HCT116 (cell line): Measurements from ENCODE around the gene CASTOR1. TPM values are rescaled to one million over a fixed set of nuclear protein-coding genes. Genes with fewer than 3 reads are reported as not detected.

Experiments
- ATAC-seq: fragments of 200-7000 bp; cut with Tn5 transposase; 2 replicates; pipeline ENCODE4 v1.9.1; 2020; ENCODE audit warnings: mild to moderate bottlenecking, moderate library complexity
- BruUV-seq: library from RNA; stranded (reverse); fragments of 400-500 nt; replicated peaks from 2 replicates; lab custom pipeline; 2021; lab: Mats Ljungman, UMichigan
- CTCF ChIA-PET: fragments of 300-600 bp; sonication (Branson Sonifier 250); formaldehyde crosslinking; loops from one replicate; lab custom pipeline; 2021; ENCODE audit warnings: antibody characterized with exemption; lab: Charles Lee
- POLR2A ChIA-PET: fragments of 300-600, 350-600 bp; sonication (Branson Sonifier 250); formaldehyde crosslinking; loops from one replicate; lab custom pipeline; 2021; ENCODE audit warnings: antibody characterized with exemption; lab: Charles Lee
- RAD21 ChIA-PET, 2 experiments: fragments of 300-600 bp; sonication (Branson Sonifier 250); formaldehyde crosslinking; loops; one replicate each; lab custom pipeline; 2023; ENCODE audit warnings: low total read pairs in 2 of 2; ENCODE audit not compliant: uncharacterized antibody in 2 of 2, unreplicated experiment in 2 of 2, low non-redundant PET in 1 of 2; lab: Charles Lee
- DNase-seq: peaks from one replicate; pipeline ENCODE4 v3.0.0-alpha.2; 2010; ENCODE audit warnings: low read depth, low spot score
- H2AFZ ChIP-seq: fragments of 200-600 bp; shearing (Covaris generic), sonication (generic); 2 replicates; pipeline ENCODE4 v1.6.1; 2017; ENCODE audit warnings: low read depth, mixed run types, mixed read lengths, antibody characterized with exemption, low read length; ENCODE audit not compliant: poor library complexity, severe bottlenecking
- H3K27ac ChIP-seq: 2 replicates; pipeline ENCODE4 v1.5.1; 2012; ENCODE audit warnings: low read depth, low read length
- H3K27me3 ChIP-seq: fragments of 200-600 bp; sonication (generic); 2 replicates; pipeline ENCODE4 v1.6.1; 2016; ENCODE audit warnings: mixed run types, low read length, mixed read lengths; ENCODE audit not compliant: insufficient read depth
- H3K36me3 ChIP-seq, 2 experiments: fragments of 200-500 bp in 1 of 2; fragments of 200-600 bp in 1 of 2; sonication (Bioruptor generic) in 1 of 2; sonication (generic) in 1 of 2; 2 replicates each; pipeline versions ENCODE4 v1.5.1 to v1.6.1; 2014 to 2016; ENCODE audit warnings: low read length in 2 of 2, inconsistent platforms in 1 of 2, mixed read lengths in 1 of 2, mixed run types in 1 of 2; ENCODE audit not compliant: insufficient read depth in 2 of 2, control insufficient read depth in 1 of 2
- H3K4me1 ChIP-seq, 2 experiments: fragments of 200-600 bp in 1 of 2; sonication (generic) in 1 of 2; 2 replicates each; pipeline versions ENCODE4 v1.5.1 to v1.6.1; 2012 to 2017; ENCODE audit warnings: low read length in 2 of 2, inconsistent platforms in 1 of 2, mild to moderate bottlenecking in 1 of 2, mixed read lengths in 1 of 2, mixed run types in 1 of 2, moderate library complexity in 1 of 2; ENCODE audit not compliant: insufficient read depth in 2 of 2, control insufficient read depth in 1 of 2
- H3K4me2 ChIP-seq: fragments of 200-600 bp; sonication (generic); 2 replicates; pipeline ENCODE4 v1.6.1; 2017; ENCODE audit warnings: mixed run types, low read length, mixed read lengths
- H3K4me3 ChIP-seq, 2 experiments: fragments of 200-600 bp in 1 of 2; sonication (generic) in 1 of 2; replicated peaks in 1 of 2; 2 replicates each; pipeline ENCODE4 v1.5.1; 2011 to 2016; ENCODE audit warnings: low read length in 2 of 2, control low read depth in 1 of 2, low read depth in 1 of 2, mild to moderate bottlenecking in 1 of 2, mixed read lengths in 1 of 2, mixed run types in 1 of 2
- H3K79me2 ChIP-seq: fragments of 200-600 bp; sonication (generic); 2 replicates; pipeline ENCODE4 v1.6.1; 2017; ENCODE audit warnings: mild to moderate bottlenecking, mixed run types, low read length, moderate library complexity, mixed read lengths; ENCODE audit not compliant: insufficient read depth
- H3K9ac ChIP-seq: fragments of 200-600 bp; sonication (generic); 2 replicates; pipeline ENCODE4 v1.6.1; 2016; ENCODE audit warnings: low read length, mixed read lengths
- H3K9me2 ChIP-seq: fragments of 200-600 bp; sonication (generic), shearing (Covaris generic); 2 replicates; pipeline ENCODE4 v1.6.1; 2017; ENCODE audit warnings: mixed run types, mild to moderate bottlenecking, moderate library complexity; ENCODE audit not compliant: insufficient read depth
- H3K9me3 ChIP-seq, 2 experiments: fragments of 200-500 bp in 1 of 2; fragments of 200-600 bp in 1 of 2; sonication (Bioruptor generic) in 1 of 2; sonication (generic) in 1 of 2; 2 replicates each; pipeline ENCODE4 v1.6.1; 2014 to 2017; ENCODE audit warnings: low read length in 2 of 2, mixed read lengths in 2 of 2, inconsistent platforms in 1 of 2, low read depth in 1 of 2, mild to moderate bottlenecking in 1 of 2, mixed run types in 1 of 2, moderate library complexity in 1 of 2; ENCODE audit not compliant: control insufficient read depth in 1 of 2, insufficient read depth in 1 of 2
- H4K20me1 ChIP-seq: fragments of 200-600 bp; sonication (generic), shearing (Covaris generic); 2 replicates; pipeline ENCODE4 v1.6.1; 2017; ENCODE audit warnings: mixed run types, mild to moderate bottlenecking, moderate library complexity; ENCODE audit not compliant: insufficient read depth
- ATF3 ChIP-seq: IDR thresholded peaks from 2 replicates; pipeline ENCODE4 v1.6.1; 2012
- CBX3 ChIP-seq: IDR thresholded peaks from 2 replicates; pipeline ENCODE4 v1.6.1; 2012; ENCODE audit warnings: low read depth
- CTCF ChIP-seq, 3 experiments: fragments of 200-600 bp in 1 of 3; sonication (generic) in 1 of 3; IDR thresholded peaks in 2 of 3; conservative IDR thresholded peaks in 1 of 3; 2 replicates each; pipeline ENCODE4 v1.5.1; 2012 to 2017; ENCODE audit warnings: low read depth in 2 of 3, low read length in 2 of 3, antibody characterized with exemption in 1 of 3, borderline replicate concordance in 1 of 3, control low read depth in 1 of 3, mild to moderate bottlenecking in 1 of 3, mixed read lengths in 1 of 3, mixed run types in 1 of 3, moderate library complexity in 1 of 3; ENCODE audit not compliant: insufficient read depth in 1 of 3
- EGR1 ChIP-seq: IDR thresholded peaks from 2 replicates; pipeline ENCODE4 v1.6.1; 2012; ENCODE audit warnings: low read depth
- POLR2A ChIP-seq: IDR thresholded peaks from 2 replicates; pipeline ENCODE4 v1.7.0; 2011; ENCODE audit warnings: borderline replicate concordance; ENCODE audit not compliant: insufficient read depth, insufficient read length; ENCODE audit errors: extremely low read depth
- POLR2AphosphoS5 ChIP-seq: IDR thresholded peaks from 2 replicates; pipeline ENCODE4 v1.6.1; 2011; ENCODE audit warnings: mild to moderate bottlenecking, low read depth, low read length, moderate library complexity
- REST ChIP-seq: IDR thresholded peaks from 2 replicates; pipeline ENCODE4 v1.6.1; 2012; ENCODE audit warnings: low read depth
- SIN3A ChIP-seq: IDR thresholded peaks from 2 replicates; pipeline ENCODE4 v1.6.1; 2012; ENCODE audit warnings: low read depth
- ZNF274 ChIP-seq: fragments of 200-500 bp; sonication (Bioruptor generic); IDR thresholded peaks from 2 replicates; pipeline ENCODE4 v1.6.1; 2014; ENCODE audit warnings: mild to moderate bottlenecking, low read depth, low read length, inconsistent platforms
- intact Hi-C: fragments of 100-400 bp; cut with micrococcal nuclease; formaldehyde crosslinking; loops from 2 replicates; pipeline ENCODE4 v1.10.0; 2022
- total RNA-seq: library from RNA; stranded (reverse); gene quantifications from one replicate; pipeline ENCODE4 v1.2.1, GENCODE V29; 2021; ENCODE audit not compliant: unreplicated experiment

The CASTOR1 gene
- total RNA-seq, 1 experiment from 2014 or later: 6.5 TPM

GRCh38 chr22:30265823-30266444 is 23.4 kb downstream of the CASTOR1 start:
- Histone ChIP-seq H3K9me2 (no peaks in the 10 kb centered on the region), H3K4me3 (no peak overlapping the region), H3K79me2 (no peaks in the 10 kb centered on the region), H3K36me3 (no peaks in the 10 kb centered on the region), H3K9me3 (no peaks in the 10 kb centered on the region), H3K27me3 (no peaks in the 10 kb centered on the region), H3K27ac (no peak overlapping the region), H3K4me2 (no peak overlapping the region), H2AFZ (no peak overlapping the region), H4K20me1 (no peaks in the 10 kb centered on the region), H3K9ac (no peak overlapping the region), H3K4me1 (peaks cover 0 to 13% of the 10 kb centered on the region in 2 experiments; a peak in 3 of 4 replicates)
- RAD21 ChIA-PET: no interaction called here
- BruUV-seq: no TSS peak
- intact Hi-C loops: no loop called here
- DNase-seq: no peak
- TF ChIP-seq ZNF274 (no peak), CBX3 (no peak), CTCF (IDR thresholded peaks at IDR 0.05 in 2 of 3, conservative IDR thresholded peaks at IDR 0.05 in 1 of 3; ENCODE audit: borderline replicate concordance in 1 of 3, insufficient read depth in 1 of 3, low read depth in 2 of 3, low read length in 2 of 3) (no peak), EGR1 (no peak), REST (no peak), SIN3A (no peak), POLR2A (no peak), POLR2AphosphoS5 (no peak), ATF3 (no peak)
- CTCF ChIA-PET: no interaction called here
- POLR2A ChIA-PET: no interaction called here
- ATAC-seq: no peak
